ENCODE data around the gene MAP6D1. TPM values are rescaled to one million over a fixed set of nuclear protein-coding genes. Genes with fewer than 3 reads are reported as not detected.

MAP6D1 gene
- total and polyA plus RNA-seq, 2 experiments from 2014 or later: 7.8 to 10.3 TPM

DNA sequence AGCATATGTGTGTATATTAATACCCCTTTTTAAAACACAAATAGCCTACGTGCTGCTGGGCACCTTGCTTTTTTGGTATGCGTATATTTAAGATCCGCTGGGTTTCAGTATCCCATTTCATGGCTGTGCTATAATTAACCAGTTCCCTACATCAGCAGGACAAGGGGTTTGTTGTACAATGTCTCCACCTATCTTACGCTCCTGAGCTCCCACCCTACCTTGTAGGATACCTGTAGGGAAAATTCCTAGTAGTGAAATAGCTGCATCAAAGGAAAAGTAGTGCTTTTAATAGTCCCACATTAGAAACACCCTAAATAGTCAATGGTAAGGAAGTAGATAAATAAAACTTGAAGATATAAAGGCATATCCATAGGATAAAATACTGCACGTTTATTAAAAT, 1.4 kb downstream of the MAP6D1 start:
- Histone ChIP-seq H3K4me1 (ENCODE audit: low read depth) (peaks cover 12% of the 10 kb centered on the region), H3K36me3 (no peaks in the 10 kb centered on the region), H3K27ac (no peak overlapping the region), H3K4me3 (peak overlapping the region; percentile 8), H3K9me3 (ENCODE audit: low read depth) (no peaks in the 10 kb centered on the region), H3K27me3 (peaks cover 6% of the 10 kb centered on the region)
- TF ChIP-seq, protein P1, sequence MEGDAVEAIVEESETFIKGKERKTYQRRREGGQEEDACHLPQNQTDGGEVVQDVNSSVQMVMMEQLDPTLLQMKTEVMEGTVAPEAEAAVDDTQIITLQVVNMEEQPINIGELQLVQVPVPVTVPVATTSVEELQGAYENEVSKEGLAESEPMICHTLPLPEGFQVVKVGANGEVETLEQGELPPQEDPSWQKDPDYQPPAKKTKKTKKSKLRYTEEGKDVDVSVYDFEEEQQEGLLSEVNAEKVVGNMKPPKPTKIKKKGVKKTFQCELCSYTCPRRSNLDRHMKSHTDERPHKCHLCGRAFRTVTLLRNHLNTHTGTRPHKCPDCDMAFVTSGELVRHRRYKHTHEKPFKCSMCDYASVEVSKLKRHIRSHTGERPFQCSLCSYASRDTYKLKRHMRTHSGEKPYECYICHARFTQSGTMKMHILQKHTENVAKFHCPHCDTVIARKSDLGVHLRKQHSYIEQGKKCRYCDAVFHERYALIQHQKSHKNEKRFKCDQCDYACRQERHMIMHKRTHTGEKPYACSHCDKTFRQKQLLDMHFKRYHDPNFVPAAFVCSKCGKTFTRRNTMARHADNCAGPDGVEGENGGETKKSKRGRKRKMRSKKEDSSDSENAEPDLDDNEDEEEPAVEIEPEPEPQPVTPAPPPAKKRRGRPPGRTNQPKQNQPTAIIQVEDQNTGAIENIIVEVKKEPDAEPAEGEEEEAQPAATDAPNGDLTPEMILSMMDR (IDR thresholded peaks at IDR 0.05; ENCODE audit: low read depth, low read length): no peak
- no peak for DNase-seq (ENCODE audit: low read depth in 1 of 2, low spot score in 1 of 2)

DNA sequence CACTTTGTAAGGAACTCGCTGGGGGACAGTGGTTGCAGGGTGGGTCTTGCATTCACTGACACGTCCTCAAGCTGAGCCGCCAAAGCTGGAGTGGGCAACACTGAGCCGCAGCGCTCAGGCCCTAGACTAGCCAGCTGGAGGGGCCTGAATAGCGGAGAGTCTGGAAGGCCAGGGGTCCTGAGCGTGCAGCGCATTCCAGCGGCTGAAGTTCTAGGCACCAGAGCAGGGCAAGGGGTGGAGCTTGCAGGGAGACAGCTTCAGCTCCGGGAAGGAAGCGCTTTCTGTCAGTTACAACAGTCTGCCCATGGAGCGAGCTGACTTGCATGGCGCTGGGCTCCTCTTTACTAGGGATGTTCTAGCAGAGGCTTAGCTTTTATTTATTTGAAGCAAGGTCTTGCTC, 2.7 kb downstream of the MAP6D1 start:
- H3K27me3 ChIP-seq: peaks cover 6% of the 10 kb centered on the region
- TF ChIP-seq, protein P1 (IDR thresholded peaks at IDR 0.05; ENCODE audit: low read depth, low read length): no peak
- H3K4me1 ChIP-seq (ENCODE audit: low read depth): peaks cover 12% of the 10 kb centered on the region
- no peaks in the 10 kb centered on the region for H3K9me3 ChIP-seq (ENCODE audit: low read depth)
- H3K36me3 ChIP-seq: no peaks in the 10 kb centered on the region
- H3K4me3 ChIP-seq: no peak overlapping the region
- peak in 1 of 2 donors; percentile 30 for DNase-seq (ENCODE audit: low read depth in 1 of 2, low spot score in 1 of 2)
- H3K27ac ChIP-seq: no peak overlapping the region

DNA sequence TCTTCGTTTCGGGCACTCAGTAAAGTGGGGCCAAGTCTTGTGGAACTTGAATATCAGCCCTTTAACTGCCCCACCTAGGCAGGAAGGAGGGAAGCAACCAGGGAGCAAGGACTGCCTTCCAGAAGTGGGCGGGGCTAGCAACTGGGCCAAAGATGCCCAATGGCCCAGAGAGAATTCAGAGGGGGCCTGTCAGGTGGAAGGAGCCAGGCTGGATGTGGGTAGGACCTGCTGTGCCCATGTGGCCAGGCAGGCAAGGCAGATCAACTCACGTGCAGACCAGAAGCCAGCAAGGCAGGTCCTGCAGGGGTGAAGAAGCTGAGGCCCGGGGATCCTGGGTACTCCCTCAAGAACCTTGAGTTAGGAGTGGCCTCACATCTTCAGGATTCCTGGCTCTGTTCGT, 5.5 kb downstream of the MAP6D1 start:
- DNase-seq (ENCODE audit: low read depth in 1 of 2, low spot score in 1 of 2): no peak
- H3K36me3 ChIP-seq: peaks cover 4% of the 10 kb centered on the region

DNA sequence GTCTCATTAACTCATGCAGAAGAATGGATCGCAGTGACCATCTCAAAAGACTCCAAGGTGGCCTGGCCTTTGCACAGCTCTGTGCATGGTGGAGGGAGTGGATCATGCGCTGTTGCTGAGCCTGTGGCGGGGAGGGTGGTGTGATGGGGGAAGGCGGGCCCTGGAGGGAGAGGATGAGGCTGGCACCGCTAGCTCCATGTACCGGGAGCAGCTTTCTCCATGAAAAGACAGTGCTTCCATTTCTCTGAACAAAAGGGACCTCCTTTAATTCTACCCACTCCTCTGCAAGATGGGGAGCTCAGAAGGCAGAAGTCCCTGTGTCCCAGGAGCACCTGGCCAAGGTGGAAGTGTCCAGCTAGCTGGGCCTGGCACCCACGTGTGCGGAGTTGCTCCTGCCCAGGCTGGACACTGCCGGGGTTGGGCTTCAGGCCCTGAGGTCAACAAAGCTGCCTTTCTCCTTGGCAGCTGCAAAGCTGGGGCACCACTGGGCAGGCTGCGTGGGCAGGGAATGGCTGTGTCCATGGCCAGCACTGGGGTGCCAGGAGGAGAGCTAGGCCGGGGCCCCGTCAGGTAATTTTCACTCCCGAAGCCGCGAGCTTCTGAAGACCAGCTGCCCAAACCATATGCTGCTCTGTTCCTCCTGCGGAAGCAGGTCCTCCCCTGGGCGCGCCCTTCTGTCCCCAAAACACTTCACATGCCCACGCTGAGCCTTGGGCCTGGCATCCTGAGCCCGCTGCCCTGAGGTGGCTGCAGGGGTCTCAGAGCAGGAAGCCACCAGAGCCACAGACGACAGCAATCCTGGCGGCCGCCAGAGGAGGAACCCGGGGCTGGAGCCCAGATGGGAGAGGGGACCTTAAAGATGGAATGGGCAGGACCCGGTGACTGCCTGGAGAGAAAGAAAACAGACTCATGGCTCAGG, 6.4 kb downstream of the MAP6D1 start:
- no peaks in the 10 kb centered on the region for H3K9me3 ChIP-seq (ENCODE audit: low read depth)
- TF ChIP-seq, protein P1 (IDR thresholded peaks at IDR 0.05; ENCODE audit: low read depth, low read length): no peak
- H3K4me1 ChIP-seq (ENCODE audit: low read depth): peaks cover 7% of the 10 kb centered on the region
- no peak overlapping the region for H3K4me3 ChIP-seq
- DNase-seq (ENCODE audit: low read depth in 1 of 2, low spot score in 1 of 2): no peak
- no peak overlapping the region for H3K27ac ChIP-seq
- peaks cover 5% of the 10 kb centered on the region for H3K27me3 ChIP-seq
- H3K36me3 ChIP-seq: peaks cover 4% of the 10 kb centered on the region

More for the DNA sequence above, 5.5 kb downstream of the MAP6D1 start:
- Histone ChIP-seq H3K4me3 (no peak overlapping the region), H3K27me3 (peaks cover 6% of the 10 kb centered on the region), H3K4me1 (ENCODE audit: low read depth) (peaks cover 12% of the 10 kb centered on the region), H3K9me3 (ENCODE audit: low read depth) (no peaks in the 10 kb centered on the region), H3K27ac (no peak overlapping the region)
- TF ChIP-seq, protein P1 (IDR thresholded peaks at IDR 0.05; ENCODE audit: low read depth, low read length): no peak

- H3K9me3 ChIP-seq (ENCODE audit: low read depth): no peaks in the 10 kb centered on the region
- peaks cover 4% of the 10 kb centered on the region for H3K36me3 ChIP-seq
- DNase-seq (ENCODE audit: low read depth in 1 of 2, low spot score in 1 of 2): no peak
- TF ChIP-seq, protein P1 (IDR thresholded peaks at IDR 0.05; ENCODE audit: low read depth, low read length): no peak
- H3K4me3 ChIP-seq: no peak overlapping the region
- H3K27ac ChIP-seq: no peak overlapping the region
- no peaks in the 10 kb centered on the region for H3K4me1 ChIP-seq (ENCODE audit: low read depth)
- H3K27me3 ChIP-seq: no peaks in the 10 kb centered on the region
Observed at GRCh38 chr3:183818041-183818620, 7.2 kb downstream of the MAP6D1 start.

All from cardiac muscle cell (in vitro differentiated cells and primary cell).